DMS 273 (cell line): ENCODE measurements around the gene LRRK2.
"Not testable (repeated sequence)": the region's sequence is repeated elsewhere in the genome, so short reads cannot be mapped to it uniquely, and the experiment has no call there.

Source experiments
- DNase-seq: peaks from one replicate; lab custom pipeline; 2025; ENCODE audit not compliant: unreplicated experiment; lab: John Stamatoyannopoulos, UW

LRRK2 gene

DNA sequence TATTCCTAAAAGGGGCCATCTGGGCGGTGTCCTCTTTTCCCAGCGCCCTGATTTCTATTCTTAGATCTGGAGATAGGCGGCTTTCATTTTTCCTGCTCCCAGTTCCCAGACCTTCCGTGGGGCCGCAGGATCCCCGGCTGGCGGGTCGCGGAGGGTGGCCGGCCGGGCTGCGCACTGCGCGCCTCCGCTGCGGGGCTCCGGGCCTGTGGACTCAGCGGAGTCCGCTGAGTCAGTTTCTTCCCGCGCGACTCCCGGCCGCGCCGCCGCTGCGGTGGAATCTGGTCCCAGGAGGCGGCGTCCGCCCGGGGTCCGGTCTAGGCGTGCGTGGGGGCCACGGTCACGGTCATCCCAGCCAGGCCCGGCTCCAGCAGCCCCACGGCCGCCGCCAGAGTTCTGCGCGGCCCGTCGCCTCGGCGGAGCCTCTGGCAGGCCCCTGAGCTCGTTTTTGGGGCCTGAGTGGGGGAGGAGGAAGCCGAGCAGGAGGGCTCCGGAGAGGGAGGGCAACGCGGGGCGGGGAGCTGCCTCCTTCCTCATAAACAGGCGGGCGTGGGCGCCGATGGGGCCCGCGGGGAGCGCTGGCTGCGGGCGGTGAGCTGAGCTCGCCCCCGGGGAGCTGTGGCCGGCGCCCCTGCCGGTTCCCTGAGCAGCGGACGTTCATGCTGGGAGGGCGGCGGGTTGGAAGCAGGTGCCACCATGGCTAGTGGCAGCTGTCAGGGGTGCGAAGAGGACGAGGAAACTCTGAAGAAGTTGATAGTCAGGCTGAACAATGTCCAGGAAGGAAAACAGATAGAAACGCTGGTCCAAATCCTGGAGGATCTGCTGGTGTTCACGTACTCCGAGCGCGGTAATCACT, at the start of gene LRRK2:
Gene LRRK2, plus strand, starts transcription at position 559 of the 853 bp plus-strand sequence. Its CDS starts 135 bp downstream, at position 694.
- peak; percentile 72 for DNase-seq

DNA sequence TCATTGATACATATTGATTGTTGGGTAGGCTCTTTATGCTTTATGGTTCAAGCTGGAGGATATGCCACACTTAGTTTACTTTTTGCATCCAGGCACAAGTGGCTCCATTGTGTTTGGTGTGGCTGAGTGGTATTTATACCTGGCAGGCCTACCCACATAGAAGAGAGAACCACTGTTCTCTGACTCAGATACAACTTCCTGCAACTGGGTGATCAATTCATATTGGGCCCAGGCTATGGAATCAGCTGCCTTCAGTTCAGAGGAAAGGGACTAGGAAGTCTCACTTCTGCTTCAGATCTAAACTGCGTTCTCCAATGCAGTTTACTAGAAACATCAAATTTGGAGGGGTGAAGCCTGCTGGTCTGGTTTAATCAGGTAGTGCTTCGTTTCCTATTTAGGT, 49.8 kb upstream of the LRRK2 start:
- DNase-seq, result no peak

DNA sequence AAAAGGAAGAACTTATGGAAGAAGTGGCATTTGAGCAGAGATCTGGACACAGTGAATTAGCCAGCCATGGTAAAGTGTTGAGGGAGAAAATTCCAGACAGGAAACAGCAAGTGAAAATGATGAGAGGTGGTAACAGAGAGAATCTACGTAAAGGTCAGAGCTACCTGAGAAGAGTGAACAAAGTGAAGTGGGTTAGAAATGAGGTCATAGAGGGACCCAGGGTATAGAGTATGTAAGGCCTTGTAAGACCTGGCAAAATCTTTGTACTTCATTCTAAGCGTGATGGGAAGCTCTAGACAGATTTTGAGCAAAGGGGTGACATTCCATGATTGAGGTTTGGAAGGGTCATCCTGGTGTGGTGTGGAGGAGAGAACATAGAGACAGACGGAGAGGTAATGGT, 49.3 kb upstream of the LRRK2 start:
- DNase-seq, result no peak

DNA sequence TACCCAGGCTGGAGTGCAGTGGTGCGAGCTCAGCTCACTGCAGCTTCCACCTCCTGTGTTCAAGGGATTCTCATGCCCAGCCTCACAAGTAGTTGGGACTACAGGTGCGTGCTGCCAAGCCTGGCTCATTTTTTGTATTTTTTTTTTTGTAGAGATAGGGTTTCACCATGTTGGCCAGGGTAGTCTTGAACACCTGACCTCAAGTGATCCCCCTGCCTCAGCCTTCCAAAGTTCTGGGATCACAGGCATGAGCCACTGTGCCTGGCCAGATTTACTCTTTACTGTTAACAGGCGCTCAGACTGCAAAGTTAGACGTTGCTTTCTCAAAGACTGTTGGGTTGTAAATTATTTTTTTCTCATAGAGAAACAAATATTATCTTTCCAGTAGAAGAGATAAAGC, 46.1 kb upstream of the LRRK2 start:
- DNase-seq, result no peak

DNA sequence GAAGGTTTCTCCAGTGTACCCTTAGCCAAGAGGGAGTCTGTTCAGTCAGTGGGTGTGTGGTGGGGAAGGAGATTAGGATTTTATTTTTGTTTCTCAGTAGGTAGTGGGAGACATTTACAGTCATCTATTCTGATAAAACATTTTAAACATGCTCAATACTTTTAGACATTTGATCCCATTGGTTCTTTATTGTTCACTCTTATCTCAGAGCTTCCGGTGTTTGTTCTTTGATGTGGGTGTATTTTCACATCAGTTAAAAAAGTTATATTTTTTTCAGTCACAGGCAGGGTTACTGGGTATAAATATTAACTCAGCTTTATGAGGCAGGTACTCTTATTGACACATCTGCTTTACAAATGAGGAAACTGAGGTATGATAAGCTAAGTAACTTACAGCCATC, 43.3 kb upstream of the LRRK2 start:
- no peak for DNase-seq

DNA sequence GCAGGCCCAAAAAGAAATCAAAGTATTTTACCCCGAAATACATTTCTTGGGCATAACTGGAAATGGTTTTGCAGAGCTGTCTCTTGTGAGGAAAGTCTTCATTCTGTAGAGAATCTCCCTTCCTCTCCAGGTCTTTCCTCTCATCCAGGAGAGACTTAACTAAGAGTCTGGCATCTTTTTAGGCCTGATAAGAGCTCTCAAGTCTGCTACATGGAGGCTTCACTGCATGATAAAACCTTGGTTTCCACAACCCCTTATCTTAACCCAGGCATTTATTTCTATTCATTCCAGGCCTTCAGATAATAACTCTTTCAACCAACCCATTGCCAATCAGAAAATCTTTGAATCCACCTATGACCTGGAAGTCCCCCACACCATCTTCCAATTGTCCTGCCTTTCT, 41.1 kb upstream of the LRRK2 start:
- DNase-seq, result no peak

DNA sequence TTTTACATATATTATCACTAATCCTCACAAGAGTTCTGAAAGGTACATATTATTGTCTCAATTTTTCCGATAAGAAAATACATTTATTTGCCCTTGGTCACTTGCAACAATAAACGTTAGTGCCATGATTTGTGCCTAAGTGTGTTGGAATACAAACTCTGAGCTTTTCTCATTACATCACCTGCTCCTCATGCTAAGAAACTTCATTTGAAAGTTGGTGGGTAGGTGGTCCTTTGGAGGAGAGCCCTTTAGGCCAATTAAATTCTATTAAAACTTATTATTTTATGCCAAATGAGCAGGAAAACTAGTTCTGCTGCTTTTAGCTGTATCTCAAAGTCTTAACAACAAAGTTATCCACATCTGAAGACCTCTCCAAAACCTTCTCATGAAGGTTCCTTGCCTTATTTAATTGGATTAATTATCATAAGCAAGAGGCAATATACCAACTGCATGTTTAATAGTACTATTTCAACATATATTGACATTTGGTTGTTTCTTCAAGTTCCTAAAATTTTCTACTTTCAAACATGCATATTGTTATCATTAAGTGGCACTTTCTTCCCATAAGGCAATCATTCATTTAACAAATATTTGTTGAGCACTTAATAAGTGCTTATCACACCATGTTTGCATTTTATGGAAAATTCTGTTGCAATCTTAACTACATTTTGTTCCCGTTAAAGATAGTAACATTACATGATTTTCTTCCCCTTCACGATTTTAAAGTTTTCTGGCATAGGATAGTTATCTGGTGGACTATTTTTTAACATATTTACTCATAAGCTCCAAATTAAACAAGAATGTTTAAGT, 40.1 kb upstream of the LRRK2 start:
- no peak for DNase-seq

DNA sequence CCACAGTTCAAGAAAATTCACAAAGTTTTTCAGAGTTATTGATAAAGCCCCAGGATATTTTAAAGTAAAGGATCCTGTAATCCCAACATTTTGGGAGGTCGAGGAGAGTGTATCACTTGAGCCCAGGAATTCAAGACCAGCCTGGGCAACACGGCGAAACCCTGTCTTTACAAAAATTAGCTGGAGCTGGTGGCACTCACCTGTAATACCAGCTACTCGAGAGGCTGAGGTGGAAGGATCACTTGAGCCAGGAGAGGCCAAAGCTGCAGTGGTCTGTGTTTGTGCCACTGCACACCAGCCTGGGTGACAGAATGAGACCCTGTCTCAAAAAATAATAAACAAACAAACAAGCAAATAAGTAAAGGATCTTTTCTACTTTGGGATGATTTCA, 39.5 kb upstream of the LRRK2 start:
- DNase-seq, result no peak

DNA sequence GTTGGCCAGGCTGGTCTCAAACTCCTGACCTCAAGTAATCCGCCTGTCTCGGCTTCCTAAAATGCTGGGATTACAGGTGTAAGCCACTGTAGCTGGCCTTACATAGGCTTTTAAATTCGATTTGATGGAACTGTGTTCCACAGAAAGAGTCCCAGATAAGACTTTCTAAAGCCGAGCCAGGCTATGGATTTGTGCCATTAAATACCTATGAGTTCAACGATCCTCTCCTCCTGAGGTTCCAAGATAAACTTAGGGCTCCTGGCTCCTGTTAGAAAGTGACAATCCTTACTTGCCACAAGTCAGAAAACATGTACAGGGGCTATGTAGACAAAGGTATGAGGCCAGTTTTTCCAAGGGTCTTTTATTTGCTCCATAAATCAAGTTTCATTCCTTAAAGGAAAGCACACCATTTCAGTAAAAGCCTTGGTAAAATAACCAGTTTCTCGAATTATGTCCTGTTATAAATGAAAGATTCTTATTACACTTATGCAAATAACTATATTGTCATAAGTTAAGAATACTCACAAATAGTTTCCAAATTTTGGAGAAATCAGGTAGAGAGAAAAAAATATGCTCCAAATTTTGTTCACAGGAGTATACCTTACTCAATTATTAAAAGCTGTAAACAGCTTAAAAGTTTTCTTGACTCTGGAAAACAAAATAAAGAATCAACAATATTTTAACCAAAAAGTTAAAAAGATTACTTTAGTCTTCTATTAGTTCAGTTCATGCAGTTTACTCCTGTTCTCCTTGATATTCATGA, 36.1 kb upstream of the LRRK2 start:
- DNase-seq, result no peak

DNA sequence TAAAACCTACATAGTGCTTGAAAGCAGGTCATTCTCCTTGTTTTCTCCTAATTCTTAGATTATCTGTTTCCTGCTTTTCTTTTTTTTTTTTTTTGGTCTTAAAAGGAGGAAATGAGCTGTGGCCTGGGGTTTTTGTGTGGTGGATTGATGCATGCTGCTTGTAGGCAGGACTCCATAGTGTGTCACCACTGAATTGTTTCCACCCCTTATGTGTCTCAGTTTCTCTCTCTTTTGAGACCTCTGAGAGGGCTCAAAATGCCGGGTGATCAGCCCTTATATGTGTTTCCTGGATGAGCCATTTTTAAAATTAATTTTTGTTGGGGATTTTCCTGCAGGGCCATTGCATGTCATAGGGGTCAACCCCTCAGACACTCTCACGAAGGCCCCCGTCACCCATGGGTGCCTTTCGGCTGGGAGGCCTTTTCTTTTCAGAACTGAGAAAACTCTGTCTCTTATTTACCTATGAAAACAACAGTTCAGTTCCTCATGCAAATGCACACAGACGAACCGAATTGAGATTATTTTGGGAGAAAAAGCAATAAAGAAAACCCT, 32.0 kb upstream of the LRRK2 start:
- DNase-seq, result no peak

DNA sequence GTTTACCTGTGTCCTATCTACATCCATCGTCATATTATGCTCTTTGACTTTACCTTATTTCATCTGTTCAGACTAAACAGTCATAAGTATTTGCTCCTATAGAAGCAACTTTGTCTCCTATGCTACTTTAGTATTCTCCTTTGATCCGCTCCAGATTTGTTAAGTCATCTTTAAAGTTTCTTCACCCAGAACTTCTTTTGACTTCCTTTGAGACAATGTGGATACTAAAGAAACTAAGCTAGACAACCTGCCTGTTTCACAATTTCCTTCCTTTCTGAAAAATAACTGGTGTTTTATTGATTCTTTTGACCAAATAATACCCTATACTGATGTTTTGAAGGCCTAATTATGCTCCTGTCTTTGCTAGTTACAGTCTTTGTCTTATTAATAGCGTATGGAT, 30.0 kb upstream of the LRRK2 start:
- DNase-seq, result no peak

DNA sequence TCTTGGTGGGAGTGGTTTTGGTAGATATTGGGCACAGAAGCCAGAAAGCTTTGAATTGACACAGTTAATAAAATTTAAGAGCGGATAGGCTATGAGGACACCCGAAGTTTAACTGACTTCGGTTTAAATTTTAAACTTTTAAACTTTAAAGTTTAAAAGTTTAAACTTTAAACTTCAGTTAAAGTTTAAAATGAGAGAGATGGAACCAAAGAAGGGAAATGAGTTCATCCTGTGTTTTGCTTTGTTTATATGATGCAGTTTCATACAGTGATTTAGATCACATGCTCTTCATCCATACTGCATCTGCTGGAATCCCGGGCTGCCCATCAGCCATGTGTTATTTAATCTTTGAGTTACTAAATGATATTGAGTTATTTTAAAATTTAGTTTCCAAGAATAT, 27.2 kb upstream of the LRRK2 start:
- no peak for DNase-seq

DNA sequence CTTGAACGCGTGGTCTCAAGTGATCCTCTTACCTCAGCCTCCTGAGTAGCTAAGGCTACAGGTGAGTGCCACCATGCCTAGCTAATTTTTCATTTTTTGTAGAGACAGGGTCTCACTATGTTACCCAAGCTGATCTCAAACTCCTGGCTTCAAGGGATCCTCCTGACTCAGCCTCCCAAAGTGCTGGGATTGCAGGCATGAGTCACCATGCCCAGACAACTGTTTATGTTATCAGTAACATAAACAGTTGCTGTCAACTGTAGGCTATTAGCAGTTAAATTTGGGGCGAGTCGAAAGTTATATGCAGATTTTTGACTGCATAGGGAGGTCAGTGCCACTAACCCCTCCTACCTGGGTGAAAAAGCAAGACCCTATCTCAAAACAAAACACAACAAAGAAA, 26.2 kb upstream of the LRRK2 start:
- no peak for DNase-seq

DNA sequence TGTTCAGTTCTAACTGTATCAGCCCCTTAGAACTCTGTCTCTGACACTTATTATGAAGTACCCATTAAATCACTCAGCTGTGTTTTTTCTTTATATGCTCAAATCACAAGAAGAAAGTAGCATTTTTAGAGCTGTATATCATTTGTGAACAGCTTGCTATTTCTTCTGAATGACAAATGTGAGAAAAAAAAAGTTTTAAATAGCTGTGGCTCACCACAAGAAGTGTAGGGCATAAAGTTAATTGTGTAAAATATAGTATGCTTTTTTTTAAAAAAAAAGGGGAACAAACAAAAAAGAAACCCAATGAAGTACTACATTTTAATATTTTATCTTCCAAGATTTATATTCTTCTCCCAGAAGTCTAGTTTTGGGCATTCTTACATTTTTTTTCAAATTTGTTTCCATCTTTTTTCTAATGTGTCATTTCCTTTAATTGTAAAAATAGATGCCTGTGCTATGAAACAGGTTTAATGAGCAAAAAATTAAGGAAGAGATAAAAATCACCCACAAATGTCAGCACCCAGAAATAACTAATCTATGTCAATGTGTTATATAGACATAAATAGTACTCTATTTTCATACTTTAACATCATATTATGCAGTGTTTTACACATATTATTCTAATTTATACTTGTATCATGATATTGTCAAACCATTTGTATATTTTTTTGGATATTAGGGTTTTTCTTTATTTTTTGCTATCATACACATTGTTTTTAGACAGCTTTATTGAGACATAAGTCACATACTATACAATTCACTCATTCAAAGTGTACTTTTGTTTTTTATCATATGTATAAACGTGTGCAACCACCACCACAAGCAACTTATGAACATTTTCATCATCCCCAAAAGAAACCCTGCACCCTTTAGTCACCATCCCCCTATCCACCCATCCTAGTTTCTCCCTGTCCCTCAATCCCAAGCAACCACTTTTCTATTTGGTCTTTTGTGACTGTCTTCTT, 22.4 kb upstream of the LRRK2 start:
- DNase-seq, result no peak

DNA sequence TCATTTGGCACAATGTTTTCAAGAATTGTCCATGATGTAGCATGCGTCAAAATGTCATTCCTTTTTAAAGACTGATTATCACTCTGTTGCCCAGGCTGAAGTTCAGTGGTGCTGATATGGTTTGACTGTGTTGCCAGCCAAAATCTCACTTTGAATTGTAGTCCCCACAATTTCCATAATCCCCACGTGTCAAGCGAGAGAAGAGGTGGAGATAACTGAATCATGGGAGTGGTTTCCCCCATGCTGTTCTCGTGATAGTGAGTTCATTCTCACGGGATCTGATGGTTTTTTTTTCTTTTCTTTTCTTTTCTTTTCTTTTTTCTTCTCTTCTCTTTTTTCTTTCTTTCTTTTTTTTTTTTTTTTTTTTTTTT, 21.8 kb upstream of the LRRK2 start:
- no peak for DNase-seq

DNA sequence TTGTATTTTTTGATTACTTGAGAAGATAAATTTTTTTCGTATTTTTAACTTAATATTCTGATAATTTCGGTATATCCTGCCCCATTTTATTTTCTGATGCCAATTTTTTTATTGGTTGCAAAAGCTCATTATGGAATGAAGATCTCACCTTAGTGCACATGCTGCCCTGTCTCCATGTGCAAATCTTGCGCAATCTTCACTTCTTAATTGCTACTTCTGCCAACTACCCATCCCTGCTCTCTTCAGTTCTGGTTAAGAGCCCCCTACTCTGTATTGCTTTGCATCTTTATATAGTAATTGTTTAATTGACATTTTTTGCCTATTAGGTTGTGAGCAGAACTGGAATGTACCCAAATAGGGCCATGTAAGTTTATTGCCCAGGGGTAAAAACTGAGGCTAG, 20.5 kb upstream of the LRRK2 start:
- no peak for DNase-seq

DNA sequence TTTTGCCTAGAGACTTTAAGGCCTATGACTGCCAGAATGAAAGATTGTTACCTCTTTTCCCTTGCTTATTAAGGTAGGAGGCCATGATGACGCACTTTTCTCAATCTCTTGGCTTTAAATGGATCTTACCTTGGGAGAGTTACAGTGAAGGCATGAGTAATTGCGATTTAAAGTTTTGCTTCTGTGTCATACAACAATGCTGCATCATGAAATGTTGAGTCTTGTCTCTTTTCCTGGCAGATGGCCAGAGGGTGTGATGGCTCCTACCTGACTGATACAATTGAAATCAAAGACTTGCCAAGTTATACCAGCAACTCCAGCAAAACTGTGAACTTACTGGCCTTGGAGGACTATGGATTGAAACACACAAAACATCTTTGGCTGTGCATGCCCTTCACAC, 17.2 kb upstream of the LRRK2 start:
- no peak for DNase-seq

DNA sequence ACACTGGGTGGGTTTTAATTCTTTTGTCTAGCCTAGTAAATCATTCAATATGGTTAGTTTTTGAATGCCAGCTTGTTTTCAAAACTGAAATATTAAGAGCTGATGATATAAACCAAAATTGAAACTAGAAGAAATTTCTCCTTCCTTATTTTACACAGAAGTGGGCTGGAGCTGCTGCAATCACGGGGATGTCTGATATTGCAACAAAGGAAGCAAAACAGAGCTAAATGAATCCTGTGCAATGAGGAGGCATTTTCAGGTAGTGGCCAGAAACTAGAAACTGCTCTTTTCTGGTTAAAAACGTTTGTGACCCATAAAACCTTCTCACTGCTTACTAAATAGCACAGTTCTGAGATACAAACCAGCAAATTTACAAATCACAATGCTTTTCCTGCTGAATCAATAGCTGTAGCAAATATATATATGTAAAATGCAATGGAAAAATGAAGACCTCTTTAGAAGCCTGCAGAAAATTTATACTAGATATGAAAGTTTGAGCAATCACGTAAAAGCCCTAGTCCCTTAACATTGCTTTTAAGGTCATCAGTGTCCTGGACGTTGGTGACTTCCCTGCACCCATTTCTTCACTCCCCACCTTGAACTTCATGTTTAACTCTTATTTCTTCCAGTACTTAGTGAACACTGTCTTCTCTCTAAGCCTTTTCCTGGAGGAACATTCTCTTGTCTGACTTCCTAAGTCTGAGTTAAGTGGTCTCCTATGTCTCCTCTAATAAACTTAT, 15.9 kb upstream of the LRRK2 start:
- no peak for DNase-seq

DNA sequence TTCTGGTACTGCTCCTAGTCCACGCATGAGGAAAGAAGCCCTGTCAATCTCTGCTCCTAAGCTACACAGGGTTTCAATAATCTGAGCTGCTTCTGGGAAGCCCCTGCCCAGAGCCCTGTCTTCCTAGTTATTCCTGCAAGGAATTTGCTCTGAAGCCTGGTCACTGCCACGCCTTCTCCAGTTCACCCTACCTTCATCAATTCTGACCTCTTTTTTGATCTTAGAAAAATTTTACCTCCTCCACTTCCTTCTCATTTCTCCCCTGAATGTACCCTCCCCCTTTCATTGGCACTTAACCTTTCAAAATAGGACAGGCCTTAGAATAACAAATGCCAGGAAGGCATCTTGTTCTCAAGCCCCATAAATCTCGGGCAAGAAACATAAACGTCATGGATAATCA, 14.9 kb upstream of the LRRK2 start:
- no peak for DNase-seq

DNA sequence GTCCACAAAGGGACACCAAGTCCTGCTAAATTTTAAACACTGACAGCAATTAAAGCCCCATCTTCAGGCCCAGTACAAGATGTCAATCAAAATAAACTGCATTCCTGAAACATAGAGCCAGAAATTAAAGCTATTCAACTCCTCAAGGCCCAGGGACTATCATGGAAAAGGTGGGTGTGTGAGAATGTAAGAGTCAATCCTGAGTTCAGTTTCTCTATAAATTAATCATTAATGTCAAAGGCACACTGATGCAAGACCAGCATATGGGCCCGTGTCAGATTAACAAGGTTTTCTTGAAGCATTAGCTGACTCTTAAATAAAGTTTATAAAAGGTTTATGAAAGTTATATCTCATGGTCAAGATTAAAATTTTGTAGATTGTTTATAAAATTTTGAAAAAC, 13.6 kb upstream of the LRRK2 start:
- not testable (repeated sequence) for DNase-seq
